Smooth muscle cell (in vitro differentiated cells): Measurements from ENCODE around the gene VIL1. TPM values are rescaled to one million over a fixed set of nuclear protein-coding genes. Genes with fewer than 3 reads are reported as not detected.
A peak's percentile ranks its signal among the peaks of the same experiment; 100 is the strongest.

Experiments
- DNase-seq: peaks from one replicate; lab custom pipeline; 2025; ENCODE audit not compliant: unreplicated experiment; lab: John Stamatoyannopoulos, UW
- H2AFZ ChIP-seq: fragments of 200-600 bp; sonication (generic); 2 replicates; pipeline ENCODE4 v1.6.0; 2016; ENCODE audit warnings: antibody characterized with exemption, low read depth, mild to moderate bottlenecking
- H3F3A ChIP-seq: fragments of 200-600 bp; sonication (generic); 2 replicates; pipeline ENCODE4 v1.6.0; 2017; ENCODE audit warnings: antibody characterized with exemption, low read depth
- H3K27ac ChIP-seq: fragments of 200-600 bp; sonication (generic); 2 replicates; pipeline ENCODE4 v1.5.1; 2016; ENCODE audit warnings: low read depth, mild to moderate bottlenecking
- H3K27me3 ChIP-seq: fragments of 200-600 bp; sonication (generic); 2 replicates; pipeline ENCODE4 v1.6.1; 2016; ENCODE audit warnings: low read depth, mild to moderate bottlenecking
- H3K36me3 ChIP-seq: fragments of 200-600 bp; sonication (generic); 2 replicates; pipeline ENCODE4 v1.5.1; 2016; ENCODE audit warnings: low read depth
- H3K4me1 ChIP-seq: fragments of 200-600 bp; sonication (generic); 2 replicates; pipeline ENCODE4 v1.5.1; 2016; ENCODE audit warnings: low read depth
- H3K4me2 ChIP-seq: fragments of 200-600 bp; sonication (generic); 2 replicates; pipeline ENCODE4 v1.6.0; 2016; ENCODE audit warnings: mild to moderate bottlenecking
- H3K4me3 ChIP-seq: fragments of 200-600 bp; sonication (generic); 2 replicates; pipeline ENCODE4 v1.5.1; 2016; ENCODE audit warnings: mild to moderate bottlenecking
- H3K79me2 ChIP-seq: fragments of 200-600 bp; sonication (generic); 2 replicates; pipeline ENCODE4 v1.6.0; 2016; ENCODE audit warnings: low read depth, mild to moderate bottlenecking
- H3K9ac ChIP-seq: fragments of 200-600 bp; sonication (generic); 2 replicates; pipeline ENCODE4 v1.6.0; 2016; ENCODE audit warnings: low read depth
- H3K9me3 ChIP-seq: fragments of 200-600 bp; sonication (generic); replicated peaks from 2 replicates; pipeline ENCODE4 v1.5.1; 2016; ENCODE audit warnings: low read depth
- H4K20me1 ChIP-seq: fragments of 200-600 bp; sonication (generic); 2 replicates; pipeline ENCODE4 v1.6.0; 2016; ENCODE audit warnings: low read depth
- WGBS: methylation state at CpG from one replicate; pipeline ENCODE4 v1.1.7; 2016; ENCODE audit warnings: low lambda C conversion rate; 5-methylcytosine and 5-hydroxymethylcytosine counted together
- polyA plus RNA-seq: library from polyadenylated mRNA; unstranded; fragments of >200 nt; fragmentation: Nextera tagmentation; extraction: Ambion mirVana; gene quantifications from 2 replicates; pipeline ENCODE4 v1.2.1, GENCODE V29; 2016
- total RNA-seq: library from RNA; depleted of rRNA; stranded (reverse); fragments of >200 nt; gene quantifications from 2 replicates; pipeline ENCODE4 v1.2.3, GENCODE V29; 2014
- TF ChIP-seq, protein P1 (sequence below): fragments of 200-600 bp; sonication (generic); IDR thresholded peaks from 2 replicates; pipeline ENCODE4 v1.5.1; 2017; ENCODE audit warnings: borderline replicate concordance, mild to moderate bottlenecking, antibody characterized with exemption; ENCODE audit not compliant: insufficient read depth, poor library complexity, severe bottlenecking

VIL1 gene
- total and polyA plus RNA-seq, 2 experiments from 2014 or later, result 0.15 TPM; not detected in 1

DNA sequence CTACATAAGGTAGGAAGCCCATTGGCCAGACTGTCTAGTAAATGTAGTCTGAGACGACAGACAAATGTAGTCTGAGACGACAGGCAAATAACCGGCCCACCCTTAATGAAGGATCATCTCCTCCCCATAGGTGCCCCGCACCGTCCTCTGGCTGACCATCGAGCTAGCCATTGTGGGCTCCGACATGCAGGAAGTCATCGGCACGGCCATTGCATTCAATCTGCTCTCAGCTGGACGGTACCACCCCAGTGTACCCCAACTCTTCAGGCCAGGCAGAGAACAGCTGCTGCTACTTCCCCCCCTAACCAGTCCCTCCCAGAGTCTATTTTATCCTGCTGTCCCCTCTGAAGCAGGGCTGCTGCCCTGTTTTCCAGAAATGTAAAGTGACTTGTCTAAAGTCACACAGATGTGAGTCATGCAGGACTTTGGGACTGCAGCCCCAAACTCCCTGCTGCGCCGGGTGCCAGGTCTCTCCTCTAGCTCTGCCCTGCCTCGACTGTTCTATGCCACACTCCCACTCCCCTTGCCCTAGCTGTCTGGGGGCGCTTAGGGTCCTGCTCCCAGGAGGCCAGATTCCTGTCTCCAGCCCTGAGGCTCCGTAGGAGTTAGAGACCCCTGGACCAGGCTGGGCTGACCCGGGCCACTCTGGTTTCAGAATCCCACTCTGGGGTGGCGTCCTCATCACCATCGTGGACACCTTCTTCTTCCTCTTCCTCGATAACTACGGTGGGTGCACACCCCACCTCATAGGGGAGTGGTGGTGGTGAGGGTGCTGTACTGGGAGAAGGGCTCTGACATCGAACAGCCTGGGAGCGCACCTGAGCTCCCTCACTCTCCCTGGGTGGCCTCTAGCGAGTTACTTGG lies 32.2 kb upstream of the VIL1 start:
- TF ChIP-seq, protein P1, sequence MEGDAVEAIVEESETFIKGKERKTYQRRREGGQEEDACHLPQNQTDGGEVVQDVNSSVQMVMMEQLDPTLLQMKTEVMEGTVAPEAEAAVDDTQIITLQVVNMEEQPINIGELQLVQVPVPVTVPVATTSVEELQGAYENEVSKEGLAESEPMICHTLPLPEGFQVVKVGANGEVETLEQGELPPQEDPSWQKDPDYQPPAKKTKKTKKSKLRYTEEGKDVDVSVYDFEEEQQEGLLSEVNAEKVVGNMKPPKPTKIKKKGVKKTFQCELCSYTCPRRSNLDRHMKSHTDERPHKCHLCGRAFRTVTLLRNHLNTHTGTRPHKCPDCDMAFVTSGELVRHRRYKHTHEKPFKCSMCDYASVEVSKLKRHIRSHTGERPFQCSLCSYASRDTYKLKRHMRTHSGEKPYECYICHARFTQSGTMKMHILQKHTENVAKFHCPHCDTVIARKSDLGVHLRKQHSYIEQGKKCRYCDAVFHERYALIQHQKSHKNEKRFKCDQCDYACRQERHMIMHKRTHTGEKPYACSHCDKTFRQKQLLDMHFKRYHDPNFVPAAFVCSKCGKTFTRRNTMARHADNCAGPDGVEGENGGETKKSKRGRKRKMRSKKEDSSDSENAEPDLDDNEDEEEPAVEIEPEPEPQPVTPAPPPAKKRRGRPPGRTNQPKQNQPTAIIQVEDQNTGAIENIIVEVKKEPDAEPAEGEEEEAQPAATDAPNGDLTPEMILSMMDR, result no peak
- Histone ChIP-seq H3K27me3 (no peaks in the 10 kb centered on the region), H3F3A (no peaks in the 10 kb centered on the region), H3K4me1 (no peaks in the 10 kb centered on the region), H3K4me2 (peak overlapping the region; percentile 78), H2AFZ (peak overlapping the region; percentile 93), H3K4me3 (peak overlapping the region; percentile 43), H3K9ac (no peak overlapping the region), H3K36me3 (no peaks in the 10 kb centered on the region), H4K20me1 (no peaks in the 10 kb centered on the region), H3K79me2 (no peaks in the 10 kb centered on the region), H3K27ac (no peak overlapping the region), H3K9me3 (no peaks in the 10 kb centered on the region)
- no peak for DNase-seq
- WGBS, result 83% methylated on average over 23 of the region's 23 CpGs

DNA sequence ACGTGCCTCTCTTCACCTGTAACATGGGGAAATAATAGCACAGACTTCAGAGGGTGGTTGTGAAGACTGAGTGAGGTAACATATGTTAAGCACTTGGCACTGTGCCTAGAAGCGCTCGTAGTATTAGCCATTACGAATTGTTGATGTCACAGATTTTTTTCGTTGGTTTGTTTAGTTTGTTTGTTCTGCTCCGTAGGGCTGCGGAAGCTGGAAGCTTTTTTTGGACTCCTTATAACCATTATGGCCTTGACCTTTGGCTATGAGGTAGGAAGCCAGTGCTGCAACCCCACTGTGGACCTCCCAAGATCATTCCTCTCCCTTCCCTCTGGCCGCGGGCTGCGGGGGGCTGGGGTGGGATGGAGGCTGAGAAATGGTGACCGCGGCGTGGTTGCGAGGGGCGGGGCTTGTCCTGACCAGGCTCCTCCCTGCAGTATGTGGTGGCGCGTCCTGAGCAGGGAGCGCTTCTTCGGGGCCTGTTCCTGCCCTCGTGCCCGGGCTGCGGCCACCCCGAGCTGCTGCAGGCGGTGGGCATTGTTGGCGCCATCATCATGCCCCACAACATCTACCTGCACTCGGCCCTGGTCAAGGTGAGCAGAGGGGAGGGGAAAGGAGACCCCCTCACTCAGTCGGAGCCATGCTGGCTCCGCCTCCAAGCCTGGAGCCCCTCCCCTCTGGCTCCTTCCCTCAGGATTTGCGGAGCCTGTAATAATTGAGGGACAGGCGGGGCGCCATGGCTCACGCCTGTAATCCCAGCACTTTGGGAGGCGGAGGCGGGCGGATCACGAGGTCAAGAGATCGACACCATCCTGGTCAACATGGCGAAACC lies 31.3 kb upstream of the VIL1 start:
- Histone ChIP-seq H3K4me3 (peak overlapping the region; percentile 43), H3K36me3 (no peaks in the 10 kb centered on the region), H3K4me2 (peak overlapping the region; percentile 78), H3K4me1 (no peaks in the 10 kb centered on the region), H4K20me1 (no peaks in the 10 kb centered on the region), H3K27me3 (no peaks in the 10 kb centered on the region), H3K79me2 (no peaks in the 10 kb centered on the region), H3K9ac (no peak overlapping the region), H3F3A (no peaks in the 10 kb centered on the region), H3K27ac (no peak overlapping the region), H2AFZ (peak overlapping the region; percentile 93), H3K9me3 (no peaks in the 10 kb centered on the region)
- 12% methylated on average over 36 of the region's 38 CpGs for WGBS
- peak; percentile 27 for DNase-seq
- TF ChIP-seq, protein P1, result no peak

DNA sequence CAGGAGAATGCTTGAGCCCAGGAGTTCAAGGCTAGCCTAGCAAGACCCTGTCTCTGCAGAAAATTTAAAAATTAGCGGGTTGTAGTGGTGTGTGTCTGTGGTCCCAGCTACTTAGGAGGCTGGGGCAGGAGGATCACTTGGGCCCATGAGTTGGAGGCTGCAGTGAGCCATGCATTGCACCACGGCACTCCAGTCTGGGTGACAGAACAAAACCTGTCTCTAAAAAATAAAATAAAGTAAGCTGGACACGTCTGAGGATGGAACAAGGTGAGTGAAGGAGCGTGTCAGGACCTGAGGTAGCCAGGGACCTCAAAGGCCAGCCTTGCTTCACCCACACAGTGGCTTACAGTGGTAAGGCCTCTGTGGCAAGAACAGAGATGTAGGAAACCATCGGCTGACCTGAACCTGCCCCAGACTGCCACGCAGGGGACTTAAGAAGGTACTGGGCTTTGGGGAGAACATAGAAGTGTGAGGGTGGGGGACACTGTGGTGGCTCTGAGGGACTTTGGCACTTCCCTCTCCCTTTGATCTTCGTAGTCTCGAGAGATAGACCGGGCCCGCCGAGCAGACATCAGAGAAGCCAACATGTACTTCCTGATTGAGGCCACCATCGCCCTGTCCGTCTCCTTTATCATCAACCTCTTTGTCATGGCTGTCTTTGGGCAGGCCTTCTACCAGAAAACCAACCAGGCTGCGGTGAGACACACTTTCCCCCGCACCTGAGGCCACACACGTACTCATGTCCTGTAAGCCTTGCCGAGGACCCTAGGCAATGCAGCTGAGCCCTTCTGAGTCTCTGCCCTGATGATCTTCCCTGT lies 29.4 kb upstream of the VIL1 start:
- H3K79me2 ChIP-seq, result no peaks in the 10 kb centered on the region
- H3K4me3 ChIP-seq, result no peak overlapping the region
- H3K4me1 ChIP-seq, result no peaks in the 10 kb centered on the region
- no peaks in the 10 kb centered on the region for H3K36me3 ChIP-seq
- no peak overlapping the region for H2AFZ ChIP-seq
- no peaks in the 10 kb centered on the region for H3F3A ChIP-seq
- H3K27ac ChIP-seq, result no peak overlapping the region
- H3K9me3 ChIP-seq, result no peaks in the 10 kb centered on the region
- no peak for DNase-seq
- WGBS, result 96% methylated on average over 17 of the region's 17 CpGs
- no peaks in the 10 kb centered on the region for H3K27me3 ChIP-seq
- H3K4me2 ChIP-seq, result no peak overlapping the region
- no peaks in the 10 kb centered on the region for H4K20me1 ChIP-seq
- TF ChIP-seq, protein P1, result no peak
- H3K9ac ChIP-seq, result no peak overlapping the region
